WTC11 (cell line): Measurements from ENCODE around the gene SH3BP2.

Source experiments
- ATF1 ChIP-seq: sonication (generic); formaldehyde crosslinking; IDR thresholded peaks from 2 replicates; pipeline ENCODE4 v1.8.1; 2023; ENCODE audit warnings: mild to moderate bottlenecking, moderate library complexity, missing genetic modification reagents
- CREM ChIP-seq: sonication (generic); formaldehyde crosslinking; IDR thresholded peaks from 2 replicates; pipeline ENCODE4 v1.8.1; 2022; ENCODE audit warnings: mild to moderate bottlenecking, missing genetic modification reagents, moderate library complexity
- FOXJ3 ChIP-seq: sonication (generic); formaldehyde crosslinking; IDR thresholded peaks from 2 replicates; pipeline ENCODE4 v1.9.0; 2021; ENCODE audit warnings: missing genetic modification reagents, mild to moderate bottlenecking, borderline replicate concordance
- GRHL2 ChIP-seq: fragments of 250-450 bp; sonication (Bioruptor Pico); IDR thresholded peaks from 2 replicates; pipeline ENCODE4 v1.8.0; 2022; ENCODE audit warnings: mild to moderate bottlenecking, moderate library complexity; ENCODE audit not compliant: insufficient replicate concordance, severe bottlenecking
- MAX ChIP-seq: sonication (generic); formaldehyde crosslinking; IDR thresholded peaks from 2 replicates; pipeline ENCODE4 v1.8.0; 2022; ENCODE audit warnings: mild to moderate bottlenecking, missing genetic modification reagents
- MXD4 ChIP-seq: fragments of 250-450 bp; sonication (Bioruptor Pico); IDR thresholded peaks from 2 replicates; pipeline ENCODE4 v1.8.0; 2021; ENCODE audit warnings: mild to moderate bottlenecking, moderate library complexity, borderline replicate concordance
- NFYB ChIP-seq: sonication (generic); formaldehyde crosslinking; conservative IDR thresholded peaks from 2 replicates; pipeline ENCODE4 v1.8.0; 2022; ENCODE audit warnings: low read depth, missing genetic modification reagents
- NR1H2 ChIP-seq: sonication (generic); formaldehyde crosslinking; IDR thresholded peaks from 2 replicates; pipeline ENCODE4 v1.9.0; 2021; ENCODE audit warnings: mild to moderate bottlenecking, moderate library complexity, missing genetic modification reagents
- SP1 ChIP-seq: sonication (generic); formaldehyde crosslinking; conservative IDR thresholded peaks from 2 replicates; pipeline ENCODE4 v1.8.1; 2022; ENCODE audit warnings: missing genetic modification reagents
- TF ChIP-seq, protein P1 (sequence below): fragments of 200-600 bp; IDR thresholded peaks from 2 replicates; pipeline ENCODE4 v1.8.0; 2022; ENCODE audit warnings: antibody characterized with exemption
- TF ChIP-seq, protein P2 (sequence below): sonication (generic); formaldehyde crosslinking; IDR thresholded peaks from 2 replicates; pipeline ENCODE4 v1.8.1; 2023; ENCODE audit warnings: mild to moderate bottlenecking, missing genetic modification reagents, moderate library complexity
- TF ChIP-seq, protein P3 (sequence below): sonication (generic); formaldehyde crosslinking; IDR thresholded peaks from 2 replicates; pipeline ENCODE4 v1.8.1; 2023; ENCODE audit warnings: mild to moderate bottlenecking, missing genetic modification reagents

DNA sequence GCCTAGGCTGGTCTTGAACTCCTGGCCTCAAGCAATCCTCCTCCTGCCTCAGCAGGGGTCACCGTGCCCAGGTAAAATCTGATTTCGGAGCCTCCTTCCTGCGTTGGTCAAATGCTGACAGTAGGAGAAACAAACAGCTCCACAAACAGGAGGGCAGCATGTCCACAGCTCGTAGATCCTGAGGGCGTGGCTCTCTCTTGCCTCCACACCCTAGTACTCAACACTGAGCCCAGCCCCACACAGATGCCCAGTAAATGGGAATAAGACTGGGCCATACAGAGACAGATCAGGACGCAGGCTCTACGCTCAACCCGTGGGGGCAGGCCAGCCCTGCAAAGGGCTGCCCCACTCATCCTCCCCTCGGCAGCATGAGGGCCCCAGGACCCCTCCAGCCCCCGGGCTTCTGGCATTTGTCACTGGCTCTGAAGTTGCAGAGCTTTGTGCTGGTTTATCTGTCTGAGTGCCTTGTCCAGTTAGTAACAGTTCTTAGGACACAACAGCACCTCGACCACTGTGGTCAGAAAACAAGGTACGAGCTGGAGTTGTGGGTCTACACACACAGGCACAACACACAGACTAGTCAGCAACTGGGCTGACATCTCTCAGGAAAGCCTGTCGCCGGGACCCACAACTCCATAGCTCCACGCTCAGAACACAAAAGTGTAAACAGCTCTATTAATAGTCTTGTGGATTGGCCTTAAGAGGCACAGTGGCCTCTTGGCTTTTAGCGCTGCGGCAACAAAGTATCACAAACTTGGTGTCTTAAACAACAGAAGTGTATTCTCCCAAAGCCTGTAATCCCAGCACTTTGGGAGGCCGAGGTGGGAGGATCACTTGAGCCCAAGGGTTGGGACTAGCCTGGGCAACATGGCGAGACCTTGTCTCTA lies 41.9 kb upstream of the SH3BP2 start:
- TF ChIP-seq NFYB (CRISPR knock-in tag) (no peak), MAX (CRISPR knock-in tag) (no peak), FOXJ3 (CRISPR knock-in tag) (no peak), ATF1 (no peak), SP1 (no peak), CREM (CRISPR knock-in tag) (no peak), MXD4 (CRISPR knock-in tag) (no peak), GRHL2 (CRISPR knock-in tag) (no peak), NR1H2 (no peak)
- TF ChIP-seq, protein P1, sequence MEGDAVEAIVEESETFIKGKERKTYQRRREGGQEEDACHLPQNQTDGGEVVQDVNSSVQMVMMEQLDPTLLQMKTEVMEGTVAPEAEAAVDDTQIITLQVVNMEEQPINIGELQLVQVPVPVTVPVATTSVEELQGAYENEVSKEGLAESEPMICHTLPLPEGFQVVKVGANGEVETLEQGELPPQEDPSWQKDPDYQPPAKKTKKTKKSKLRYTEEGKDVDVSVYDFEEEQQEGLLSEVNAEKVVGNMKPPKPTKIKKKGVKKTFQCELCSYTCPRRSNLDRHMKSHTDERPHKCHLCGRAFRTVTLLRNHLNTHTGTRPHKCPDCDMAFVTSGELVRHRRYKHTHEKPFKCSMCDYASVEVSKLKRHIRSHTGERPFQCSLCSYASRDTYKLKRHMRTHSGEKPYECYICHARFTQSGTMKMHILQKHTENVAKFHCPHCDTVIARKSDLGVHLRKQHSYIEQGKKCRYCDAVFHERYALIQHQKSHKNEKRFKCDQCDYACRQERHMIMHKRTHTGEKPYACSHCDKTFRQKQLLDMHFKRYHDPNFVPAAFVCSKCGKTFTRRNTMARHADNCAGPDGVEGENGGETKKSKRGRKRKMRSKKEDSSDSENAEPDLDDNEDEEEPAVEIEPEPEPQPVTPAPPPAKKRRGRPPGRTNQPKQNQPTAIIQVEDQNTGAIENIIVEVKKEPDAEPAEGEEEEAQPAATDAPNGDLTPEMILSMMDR = no peak
- TF ChIP-seq, protein P2, sequence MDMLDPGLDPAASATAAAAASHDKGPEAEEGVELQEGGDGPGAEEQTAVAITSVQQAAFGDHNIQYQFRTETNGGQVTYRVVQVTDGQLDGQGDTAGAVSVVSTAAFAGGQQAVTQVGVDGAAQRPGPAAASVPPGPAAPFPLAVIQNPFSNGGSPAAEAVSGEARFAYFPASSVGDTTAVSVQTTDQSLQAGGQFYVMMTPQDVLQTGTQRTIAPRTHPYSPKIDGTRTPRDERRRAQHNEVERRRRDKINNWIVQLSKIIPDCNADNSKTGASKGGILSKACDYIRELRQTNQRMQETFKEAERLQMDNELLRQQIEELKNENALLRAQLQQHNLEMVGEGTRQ = no peak
- TF ChIP-seq, protein P3, sequence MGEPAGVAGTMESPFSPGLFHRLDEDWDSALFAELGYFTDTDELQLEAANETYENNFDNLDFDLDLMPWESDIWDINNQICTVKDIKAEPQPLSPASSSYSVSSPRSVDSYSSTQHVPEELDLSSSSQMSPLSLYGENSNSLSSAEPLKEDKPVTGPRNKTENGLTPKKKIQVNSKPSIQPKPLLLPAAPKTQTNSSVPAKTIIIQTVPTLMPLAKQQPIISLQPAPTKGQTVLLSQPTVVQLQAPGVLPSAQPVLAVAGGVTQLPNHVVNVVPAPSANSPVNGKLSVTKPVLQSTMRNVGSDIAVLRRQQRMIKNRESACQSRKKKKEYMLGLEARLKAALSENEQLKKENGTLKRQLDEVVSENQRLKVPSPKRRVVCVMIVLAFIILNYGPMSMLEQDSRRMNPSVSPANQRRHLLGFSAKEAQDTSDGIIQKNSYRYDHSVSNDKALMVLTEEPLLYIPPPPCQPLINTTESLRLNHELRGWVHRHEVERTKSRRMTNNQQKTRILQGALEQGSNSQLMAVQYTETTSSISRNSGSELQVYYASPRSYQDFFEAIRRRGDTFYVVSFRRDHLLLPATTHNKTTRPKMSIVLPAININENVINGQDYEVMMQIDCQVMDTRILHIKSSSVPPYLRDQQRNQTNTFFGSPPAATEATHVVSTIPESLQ = no peak
